HG03064 (cell line): ENCODE results near the gene ESPN.
"Not testable (repeated sequence)": the region's sequence is repeated elsewhere in the genome, so short reads cannot be mapped to it uniquely, and the experiment has no call there.

Experiments used
- ATAC-seq: cut with Tn5 transposase; IDR thresholded peaks from one replicate; pipeline ENCODE4 v1.9.1; 2021; ENCODE audit warnings: low read depth; ENCODE audit not compliant: unreplicated experiment

Gene ESPN

DNA sequence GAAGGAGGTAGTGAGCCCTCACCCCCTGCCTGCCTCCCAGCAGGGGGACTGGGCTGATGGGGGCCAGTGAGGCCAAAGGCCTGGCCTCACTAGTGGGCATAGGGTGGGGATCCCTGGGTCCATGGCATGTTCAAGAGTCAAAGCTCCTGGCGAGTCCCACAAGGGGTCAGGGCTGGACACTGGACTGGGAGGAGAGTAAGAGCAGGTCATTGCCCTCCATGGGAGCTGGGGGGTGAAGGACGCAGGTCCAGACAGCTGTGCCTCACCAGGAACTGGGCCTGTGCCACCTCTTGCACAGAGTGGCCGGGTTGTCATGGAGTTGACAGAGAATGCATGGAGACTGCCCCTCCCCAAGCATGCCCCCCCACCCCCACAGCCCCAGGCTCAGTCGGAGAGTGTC, 21.4 kb downstream of the ESPN start:
- ATAC-seq: not testable (repeated sequence)

DNA sequence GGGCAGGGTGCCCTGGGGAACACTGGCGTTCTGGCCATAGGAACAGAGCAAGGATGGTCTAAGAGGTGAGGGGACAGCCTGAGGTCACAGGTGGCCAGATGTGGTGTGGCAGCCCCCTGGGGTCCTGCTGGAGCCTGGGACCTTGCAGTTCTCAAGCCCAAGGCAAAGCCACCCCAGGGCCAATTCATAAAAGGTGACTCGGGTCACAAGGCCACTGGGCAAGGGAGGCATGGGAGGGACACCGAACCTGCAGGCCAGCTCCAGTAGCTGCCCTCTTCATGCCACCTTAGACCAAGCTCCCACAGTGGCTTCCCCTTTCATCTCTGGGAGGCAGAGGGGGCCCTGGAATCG, 22.1 kb downstream of the ESPN start:
- ATAC-seq: no peak

GRCh38 chr1:6447016-6447817, 22.6 kb downstream of the ESPN start:
- ATAC-seq: no peak

DNA sequence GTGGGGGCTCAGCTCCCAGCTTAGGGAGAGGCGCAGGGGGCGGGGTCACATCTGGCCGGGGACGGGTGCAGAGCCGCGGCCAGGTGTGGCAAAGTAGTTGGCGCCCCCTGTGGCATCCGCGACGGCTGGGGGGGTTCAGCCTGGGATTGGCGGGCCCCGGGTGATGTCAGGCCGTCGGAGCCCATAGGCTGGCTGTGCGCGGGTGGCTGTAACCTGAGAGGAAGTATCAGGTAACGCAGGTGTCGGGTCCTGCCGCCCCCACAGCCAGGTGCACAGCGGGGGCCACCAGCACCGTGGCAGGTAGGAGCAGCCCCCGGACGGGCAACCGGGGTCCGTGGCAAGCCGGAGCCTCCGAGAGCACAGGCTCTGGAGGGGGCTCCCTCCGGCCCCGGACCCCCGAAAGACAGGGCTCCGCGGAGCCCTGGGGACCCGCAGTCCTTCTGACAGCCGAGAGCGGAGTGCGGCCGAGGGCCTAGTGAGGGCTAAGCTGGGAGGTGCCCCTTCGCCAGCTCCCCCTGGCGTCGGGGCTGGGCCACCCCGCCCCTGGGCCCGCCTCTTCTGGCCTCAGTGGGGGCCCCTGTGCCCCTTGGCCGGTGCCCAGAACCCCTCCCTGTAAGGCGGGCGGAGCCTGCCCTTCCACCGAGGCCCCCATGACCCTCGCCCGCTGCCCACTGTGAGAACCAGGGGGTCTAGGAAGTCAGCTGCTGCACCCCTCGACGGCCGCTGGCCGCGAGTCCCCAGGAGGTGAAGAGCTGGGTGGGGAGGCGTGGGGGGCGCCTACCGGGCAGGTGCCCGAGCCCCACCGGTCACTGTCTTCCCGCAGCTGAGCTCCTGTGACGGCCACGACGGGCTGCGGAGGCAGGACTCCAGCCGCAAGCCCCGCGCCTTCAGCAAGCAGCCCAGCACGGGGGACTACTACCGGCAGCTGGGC, 23.5 kb downstream of the ESPN start:
- ATAC-seq: no peak

DNA sequence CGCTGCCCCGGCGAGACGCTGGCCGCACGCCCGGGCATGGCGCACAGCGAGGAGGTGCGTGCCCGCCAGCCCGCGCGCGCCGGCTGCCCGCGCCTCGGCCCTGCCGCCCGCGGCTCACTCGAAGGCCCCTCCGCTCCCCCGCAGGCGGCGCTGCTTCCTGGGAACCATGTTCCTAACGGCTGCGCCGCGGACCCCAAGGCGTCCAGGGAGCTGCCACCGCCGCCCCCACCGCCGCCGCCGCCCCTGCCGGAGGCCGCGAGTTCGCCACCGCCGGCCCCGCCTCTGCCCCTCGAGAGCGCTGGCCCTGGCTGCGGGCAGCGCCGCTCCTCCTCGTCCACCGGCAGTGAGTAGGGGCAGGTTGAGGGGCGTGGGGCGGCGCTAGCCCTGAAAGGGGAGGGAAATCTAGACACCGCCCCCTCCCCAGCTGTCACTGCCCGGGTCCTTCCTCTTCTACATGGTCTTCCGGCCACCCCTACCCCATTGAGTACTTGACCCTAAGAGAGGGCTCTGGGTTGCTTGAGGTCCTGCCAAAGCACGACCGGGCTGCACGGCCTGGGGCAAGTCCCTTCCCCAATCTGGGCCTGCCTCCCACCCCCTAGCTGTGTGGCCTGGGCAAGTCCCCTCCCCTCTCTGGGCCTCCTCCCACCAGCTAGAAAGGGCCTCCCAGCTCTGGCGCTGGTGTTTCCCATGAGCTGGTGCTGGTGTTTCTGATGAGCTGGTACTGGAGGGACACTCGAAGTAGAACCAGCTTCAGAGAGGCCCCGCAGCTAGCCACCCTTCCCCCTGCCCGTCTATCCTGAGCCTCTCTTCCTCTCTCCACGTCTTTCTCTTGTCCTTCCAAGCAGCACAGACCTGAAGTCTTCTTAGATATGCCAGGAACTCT, 24.4 kb downstream of the ESPN start:
- ATAC-seq: no peak

DNA sequence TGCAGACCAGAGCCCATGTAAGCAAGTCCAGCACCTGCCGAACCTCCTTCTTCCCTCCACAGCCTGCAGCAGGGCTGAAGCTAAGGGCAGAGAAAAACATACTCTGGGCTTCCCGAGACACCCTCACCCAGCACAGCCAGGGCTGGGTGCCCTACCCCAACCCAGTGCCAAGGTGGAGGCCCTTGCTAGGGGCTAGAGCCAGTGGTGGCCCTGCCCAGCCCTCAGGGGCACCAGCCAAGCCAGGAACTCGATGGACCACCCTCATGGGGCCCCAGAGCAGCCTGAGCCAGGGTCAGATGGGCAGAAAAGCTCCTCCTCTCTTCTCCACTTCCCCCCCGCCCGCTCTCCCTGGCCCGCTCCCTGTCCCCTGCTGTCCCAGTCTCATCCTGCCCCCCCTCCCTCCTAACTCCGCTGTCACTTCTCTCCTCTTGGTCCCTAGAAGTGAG, 25.5 kb downstream of the ESPN start:
- no peak for ATAC-seq

GRCh38 chr1:6450486-6450885, 25.9 kb downstream of the ESPN start:
- not testable (repeated sequence) for ATAC-seq

GRCh38 chr1:6450943-6451373, 26.4 kb downstream of the ESPN start:
- ATAC-seq: no peak

- not testable (repeated sequence) for ATAC-seq
Observed at GRCh38 chr1:6453895-6454855, 29.6 kb downstream of the ESPN start.

GRCh38 chr1:6454856-6455751, 30.5 kb downstream of the ESPN start:
- ATAC-seq: no peak

DNA sequence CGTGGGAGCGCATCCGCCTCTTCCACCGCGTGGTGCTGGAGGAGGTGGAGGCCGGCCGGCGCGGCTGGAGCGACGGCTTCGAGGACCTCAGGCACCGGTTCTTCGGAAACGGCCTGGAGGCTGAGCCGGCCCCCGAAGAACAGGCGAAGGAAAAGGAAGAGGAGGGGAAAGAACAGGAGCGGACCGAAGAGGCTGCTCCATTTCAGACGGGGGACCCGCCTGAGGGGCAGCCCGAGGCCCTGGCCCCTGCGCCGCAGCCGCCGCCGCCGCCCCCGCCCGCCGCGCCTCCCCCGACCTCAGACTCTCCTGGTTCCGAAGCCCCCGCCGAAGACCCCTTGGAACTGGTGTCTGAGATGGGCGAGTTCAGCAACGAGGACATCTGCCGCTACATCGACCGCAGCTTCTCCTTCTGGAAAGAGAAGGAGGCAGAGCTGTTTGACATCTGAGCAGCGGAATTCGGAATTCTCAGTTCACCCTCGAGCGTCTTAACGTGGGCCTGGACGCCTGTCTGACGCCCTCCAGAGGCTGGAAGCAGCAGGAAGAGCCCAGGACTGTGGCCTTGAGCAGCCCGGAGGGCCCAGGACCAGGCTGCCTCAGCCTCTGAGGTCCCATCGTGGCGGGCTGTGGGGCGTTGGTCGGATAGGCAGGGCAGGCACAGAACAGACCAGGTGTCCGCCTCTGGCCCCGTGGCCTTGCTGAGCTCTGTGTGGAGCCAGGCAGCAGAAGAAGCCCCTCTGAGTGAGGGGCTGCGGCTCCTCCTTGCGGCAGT, 31.4 kb downstream of the ESPN start:
- not testable (repeated sequence) for ATAC-seq

GRCh38 chr1:6456800-6457466, 32.4 kb downstream of the ESPN start:
- ATAC-seq: no peak

DNA sequence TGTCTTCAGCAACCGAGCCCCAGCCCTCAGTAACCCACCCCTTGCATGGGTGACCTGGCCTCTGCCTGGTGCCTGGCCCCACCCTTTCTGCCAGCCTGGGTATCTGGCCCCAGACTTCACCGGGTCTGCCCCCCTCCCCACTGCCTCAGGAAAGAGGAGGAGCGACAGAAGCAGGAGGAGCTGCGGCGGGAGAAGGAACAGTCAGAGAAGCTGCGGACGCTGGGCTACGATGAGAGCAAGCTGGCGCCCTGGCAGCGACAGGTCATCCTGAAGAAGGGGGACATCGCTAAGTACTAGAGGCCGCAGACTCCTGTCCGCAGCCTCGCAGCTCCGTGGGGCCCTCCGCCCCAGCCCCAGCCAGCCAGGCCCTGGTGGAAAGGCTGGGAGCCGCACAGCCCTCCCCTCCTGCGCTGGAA, 35.3 kb downstream of the ESPN start:
- no peak for ATAC-seq

DNA sequence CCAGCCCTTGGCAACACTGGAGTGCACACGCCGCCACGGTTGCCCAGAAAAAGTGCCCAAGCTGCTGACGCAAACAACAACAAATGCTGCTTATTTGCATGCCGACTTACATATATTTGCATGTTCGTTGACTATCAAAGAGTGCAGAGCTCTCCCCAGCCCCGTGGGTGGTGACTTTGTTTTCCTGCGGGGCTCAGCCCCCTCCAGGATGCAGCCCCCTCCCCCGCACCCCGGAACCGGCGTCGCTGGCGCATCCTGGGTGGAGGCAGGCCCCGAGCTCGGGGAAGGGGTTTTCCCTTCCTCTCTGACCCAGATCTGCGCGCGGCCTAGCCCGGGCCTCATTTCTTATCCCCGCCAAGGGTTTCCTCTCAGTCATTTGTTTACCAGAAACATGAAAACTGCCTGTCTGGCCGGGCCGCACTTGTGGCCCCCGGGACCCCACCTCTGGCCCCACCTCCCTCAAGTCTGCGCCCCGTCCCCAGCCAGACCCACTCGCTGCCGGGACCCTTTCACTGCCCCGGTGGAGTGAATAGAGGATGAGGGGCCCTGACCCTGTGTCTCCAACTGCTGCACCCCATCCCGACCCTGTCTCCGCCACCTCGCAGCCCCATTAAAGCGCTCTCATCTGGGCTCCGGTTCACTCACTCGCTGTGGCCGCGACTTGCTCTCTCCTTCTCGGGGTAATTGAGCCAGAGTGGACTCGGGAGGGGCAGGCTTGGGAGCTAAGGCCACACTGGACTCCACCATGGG, 35.9 kb downstream of the ESPN start:
- ATAC-seq: no peak

- ATAC-seq: no peak
Observed at GRCh38 chr1:6461051-6461530, 36.5 kb downstream of the ESPN start.
